ENCODE data around the gene CDHR2. TPM values are rescaled to one million over a fixed set of nuclear protein-coding genes. Genes with fewer than 3 reads are reported as not detected.

CDHR2 gene
- total RNA-seq, 1 donor from 2014 or later = 0.43 TPM

DNA sequence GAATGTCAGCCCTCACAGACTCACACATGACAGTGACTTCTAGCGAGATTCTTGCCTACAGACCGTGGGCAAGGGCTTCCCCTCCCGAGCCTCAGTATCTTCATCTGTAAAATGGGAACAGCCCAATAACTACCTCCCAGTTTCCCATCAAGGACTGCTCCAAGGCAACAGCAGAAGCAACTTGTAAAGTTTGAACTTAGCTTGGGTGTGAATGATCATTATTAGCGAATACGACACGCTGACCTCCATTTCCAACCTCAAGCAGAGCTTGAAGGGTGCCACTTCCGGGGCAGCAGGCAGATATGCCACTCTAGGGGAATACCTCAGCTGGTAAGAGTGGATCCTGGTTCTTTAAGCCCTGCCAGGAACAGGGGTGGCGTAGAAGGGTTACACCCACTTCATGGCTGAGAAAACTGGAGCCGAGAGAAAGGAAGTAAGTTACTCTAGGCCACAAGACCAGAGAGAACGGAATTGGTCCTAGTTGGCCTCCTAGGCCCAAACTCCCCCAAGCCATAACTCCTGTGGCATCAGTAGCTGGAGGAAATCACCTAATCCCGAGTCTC is 14.0 kb upstream of the CDHR2 start:
- TF ChIP-seq, protein P1, sequence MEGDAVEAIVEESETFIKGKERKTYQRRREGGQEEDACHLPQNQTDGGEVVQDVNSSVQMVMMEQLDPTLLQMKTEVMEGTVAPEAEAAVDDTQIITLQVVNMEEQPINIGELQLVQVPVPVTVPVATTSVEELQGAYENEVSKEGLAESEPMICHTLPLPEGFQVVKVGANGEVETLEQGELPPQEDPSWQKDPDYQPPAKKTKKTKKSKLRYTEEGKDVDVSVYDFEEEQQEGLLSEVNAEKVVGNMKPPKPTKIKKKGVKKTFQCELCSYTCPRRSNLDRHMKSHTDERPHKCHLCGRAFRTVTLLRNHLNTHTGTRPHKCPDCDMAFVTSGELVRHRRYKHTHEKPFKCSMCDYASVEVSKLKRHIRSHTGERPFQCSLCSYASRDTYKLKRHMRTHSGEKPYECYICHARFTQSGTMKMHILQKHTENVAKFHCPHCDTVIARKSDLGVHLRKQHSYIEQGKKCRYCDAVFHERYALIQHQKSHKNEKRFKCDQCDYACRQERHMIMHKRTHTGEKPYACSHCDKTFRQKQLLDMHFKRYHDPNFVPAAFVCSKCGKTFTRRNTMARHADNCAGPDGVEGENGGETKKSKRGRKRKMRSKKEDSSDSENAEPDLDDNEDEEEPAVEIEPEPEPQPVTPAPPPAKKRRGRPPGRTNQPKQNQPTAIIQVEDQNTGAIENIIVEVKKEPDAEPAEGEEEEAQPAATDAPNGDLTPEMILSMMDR (IDR thresholded peaks at IDR 0.05) = no peak
- Mint-ChIP-seq H3K9me3 (ENCODE audit: unreplicated experiment) (no peaks in the 10 kb centered on the region), H3K27ac (ENCODE audit: unreplicated experiment) (peak overlapping the region; percentile 98), H3K4me1 (ENCODE audit: unreplicated experiment) (peaks cover 42% of the 10 kb centered on the region), H3K4me3 (ENCODE audit: unreplicated experiment) (peak overlapping the region; percentile 97), H3K27me3 (ENCODE audit: unreplicated experiment) (no peaks in the 10 kb centered on the region), H3K36me3 (ENCODE audit: unreplicated experiment) (peaks cover 3% of the 10 kb centered on the region)
- no peak for DNase-seq (ENCODE audit: extremely low spot score, unreplicated experiment)

DNA sequence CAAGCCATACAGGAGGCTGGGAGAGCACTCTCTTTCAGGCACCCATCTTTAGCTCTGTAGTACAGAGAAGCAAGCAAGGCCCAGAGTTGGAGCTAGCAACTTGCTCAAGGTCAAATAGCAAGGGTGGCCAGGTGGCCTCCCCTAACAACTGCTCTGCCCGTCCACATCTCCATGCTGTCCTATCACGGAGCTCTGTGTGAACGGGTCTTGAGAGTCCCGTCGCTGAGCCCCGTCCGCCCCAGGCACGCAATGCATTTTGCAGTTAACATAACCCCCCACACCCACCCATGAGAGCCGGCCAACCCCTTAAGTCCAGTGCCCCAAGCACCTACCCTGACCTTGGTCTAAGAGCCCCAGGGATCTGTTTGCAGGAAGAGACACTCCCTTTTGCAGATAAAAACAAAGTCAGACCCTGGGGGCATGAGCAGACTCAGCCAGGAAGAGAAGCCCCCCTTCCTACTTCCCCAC is 13.4 kb upstream of the CDHR2 start:
- Mint-ChIP-seq H3K4me3 (ENCODE audit: unreplicated experiment) (peak overlapping the region; percentile 97), H3K9me3 (ENCODE audit: unreplicated experiment) (no peaks in the 10 kb centered on the region), H3K36me3 (ENCODE audit: unreplicated experiment) (peaks cover 3% of the 10 kb centered on the region), H3K4me1 (ENCODE audit: unreplicated experiment) (peaks cover 45% of the 10 kb centered on the region), H3K27ac (ENCODE audit: unreplicated experiment) (peak overlapping the region; percentile 98), H3K27me3 (ENCODE audit: unreplicated experiment) (no peaks in the 10 kb centered on the region)
- TF ChIP-seq, protein P1 (IDR thresholded peaks at IDR 0.05) = no peak
- no peak for DNase-seq (ENCODE audit: extremely low spot score, unreplicated experiment)

DNA sequence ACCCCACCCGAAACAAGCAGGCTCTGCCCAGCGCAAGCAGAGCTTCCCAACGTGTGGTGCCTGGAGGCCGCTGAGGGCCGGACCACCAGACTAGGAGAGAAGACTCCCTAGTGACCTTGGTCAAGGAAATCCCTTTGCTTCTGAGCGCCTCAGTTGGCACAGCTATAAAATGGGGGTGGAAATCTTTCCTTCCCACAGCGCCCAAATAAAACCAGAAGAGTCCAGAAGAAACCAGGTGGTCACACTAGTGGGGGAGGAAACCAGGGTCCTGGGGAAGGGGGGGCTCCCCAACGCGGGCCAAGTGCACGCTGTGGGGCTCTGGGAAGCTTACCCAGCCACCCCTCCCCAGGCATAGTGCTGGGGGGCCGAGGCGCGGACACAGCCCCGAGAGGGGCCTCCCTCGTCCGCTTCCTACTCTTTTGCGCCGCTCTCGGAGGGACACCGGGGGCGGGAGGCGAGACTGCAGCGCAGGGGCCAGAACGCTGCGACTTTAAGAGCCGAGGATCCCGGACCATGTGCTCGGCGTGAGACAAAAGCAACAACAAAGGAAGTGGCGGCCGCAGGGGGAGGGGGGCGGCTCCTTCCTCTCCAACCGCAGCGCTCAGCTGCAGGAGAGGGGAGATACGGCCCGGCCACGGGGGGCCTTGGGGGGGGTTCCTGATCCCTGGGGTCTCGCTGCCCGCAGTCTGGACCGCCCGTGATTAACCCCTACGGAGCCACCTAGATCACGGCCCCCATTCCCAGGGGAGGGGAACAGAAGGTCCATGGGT is 12.8 kb upstream of the CDHR2 start:
- no peaks in the 10 kb centered on the region for H3K9me3 Mint-ChIP-seq (ENCODE audit: unreplicated experiment)
- H3K27me3 Mint-ChIP-seq (ENCODE audit: unreplicated experiment) = no peaks in the 10 kb centered on the region
- H3K4me1 Mint-ChIP-seq (ENCODE audit: unreplicated experiment) = peaks cover 45% of the 10 kb centered on the region
- peak overlapping the region; percentile 97 for H3K4me3 Mint-ChIP-seq (ENCODE audit: unreplicated experiment)
- TF ChIP-seq, protein P1 (IDR thresholded peaks at IDR 0.05) = no peak
- H3K27ac Mint-ChIP-seq (ENCODE audit: unreplicated experiment) = peak overlapping the region; percentile 98
- peaks cover under 1% of the 10 kb centered on the region for H3K36me3 Mint-ChIP-seq (ENCODE audit: unreplicated experiment)
- DNase-seq (ENCODE audit: extremely low spot score, unreplicated experiment) = peak; percentile 88

DNA sequence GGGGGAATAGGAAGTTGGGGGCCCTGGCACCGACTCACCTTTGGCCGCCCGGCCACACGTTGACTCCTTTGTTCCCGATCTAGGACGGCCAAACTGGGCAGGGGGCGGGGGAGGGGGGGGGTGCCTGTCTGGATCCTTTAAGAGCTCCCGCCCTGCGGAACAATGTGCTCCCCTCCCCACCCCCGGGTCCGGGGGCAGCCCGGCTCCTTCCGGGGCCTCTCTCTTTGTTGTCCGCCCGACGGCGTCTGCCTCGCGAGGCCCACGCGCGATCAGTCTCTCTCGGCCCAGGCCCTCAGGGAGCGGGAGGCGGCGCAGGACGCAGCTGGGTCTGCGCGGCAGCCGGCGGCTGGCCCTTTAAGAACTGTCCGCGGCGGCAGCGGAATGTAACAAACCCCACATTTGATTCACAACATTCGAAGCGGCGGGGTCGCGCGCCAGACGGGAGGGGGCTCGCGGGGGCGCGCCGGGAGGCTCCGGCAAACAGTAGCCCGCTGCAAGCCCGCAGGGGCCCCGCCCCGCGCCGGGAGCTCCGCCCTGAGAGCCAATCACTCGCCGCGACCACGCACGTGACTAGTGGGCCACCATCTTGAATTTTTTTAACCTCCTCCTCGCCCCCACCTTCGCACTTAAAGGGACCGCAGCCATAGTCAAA is 12.1 kb upstream of the CDHR2 start, which contains the start of gene RNF44:
Gene RNF44, minus strand, starts transcription at position 501 of the 652 bp plus-strand sequence. CDS start 4,930 bp downstream, outside the sequence.
- peak; percentile 100 for DNase-seq (ENCODE audit: extremely low spot score, unreplicated experiment)
- H3K27ac Mint-ChIP-seq (ENCODE audit: unreplicated experiment) = peak within 1 kb of the TSS; percentile 98
- TF ChIP-seq, protein P1 (IDR thresholded peaks at IDR 0.05) = no peak
- H3K27me3 Mint-ChIP-seq (ENCODE audit: unreplicated experiment) = no peaks in the 10 kb centered on the region
- peak within 1 kb of the TSS; percentile 97 for H3K4me3 Mint-ChIP-seq (ENCODE audit: unreplicated experiment)
- H3K9me3 Mint-ChIP-seq (ENCODE audit: unreplicated experiment) = no peaks in the 10 kb centered on the region
- peaks cover 50% of the 10 kb centered on the region for H3K4me1 Mint-ChIP-seq (ENCODE audit: unreplicated experiment)
- no peaks in the 10 kb centered on the region for H3K36me3 Mint-ChIP-seq (ENCODE audit: unreplicated experiment)
